NOMO-1 treated with dmso at 0.1 percent for 144 hours (cell line): ENCODE measurements around the gene HADHA.
"Not testable (repeated sequence)": the region's sequence is repeated elsewhere in the genome, so short reads cannot be mapped to it uniquely, and the experiment has no call there.

Experiments
- DNase-seq: peaks from one replicate; lab custom pipeline; 2025; ENCODE audit not compliant: unreplicated experiment; lab: John Stamatoyannopoulos, UW

Gene HADHA

DNA sequence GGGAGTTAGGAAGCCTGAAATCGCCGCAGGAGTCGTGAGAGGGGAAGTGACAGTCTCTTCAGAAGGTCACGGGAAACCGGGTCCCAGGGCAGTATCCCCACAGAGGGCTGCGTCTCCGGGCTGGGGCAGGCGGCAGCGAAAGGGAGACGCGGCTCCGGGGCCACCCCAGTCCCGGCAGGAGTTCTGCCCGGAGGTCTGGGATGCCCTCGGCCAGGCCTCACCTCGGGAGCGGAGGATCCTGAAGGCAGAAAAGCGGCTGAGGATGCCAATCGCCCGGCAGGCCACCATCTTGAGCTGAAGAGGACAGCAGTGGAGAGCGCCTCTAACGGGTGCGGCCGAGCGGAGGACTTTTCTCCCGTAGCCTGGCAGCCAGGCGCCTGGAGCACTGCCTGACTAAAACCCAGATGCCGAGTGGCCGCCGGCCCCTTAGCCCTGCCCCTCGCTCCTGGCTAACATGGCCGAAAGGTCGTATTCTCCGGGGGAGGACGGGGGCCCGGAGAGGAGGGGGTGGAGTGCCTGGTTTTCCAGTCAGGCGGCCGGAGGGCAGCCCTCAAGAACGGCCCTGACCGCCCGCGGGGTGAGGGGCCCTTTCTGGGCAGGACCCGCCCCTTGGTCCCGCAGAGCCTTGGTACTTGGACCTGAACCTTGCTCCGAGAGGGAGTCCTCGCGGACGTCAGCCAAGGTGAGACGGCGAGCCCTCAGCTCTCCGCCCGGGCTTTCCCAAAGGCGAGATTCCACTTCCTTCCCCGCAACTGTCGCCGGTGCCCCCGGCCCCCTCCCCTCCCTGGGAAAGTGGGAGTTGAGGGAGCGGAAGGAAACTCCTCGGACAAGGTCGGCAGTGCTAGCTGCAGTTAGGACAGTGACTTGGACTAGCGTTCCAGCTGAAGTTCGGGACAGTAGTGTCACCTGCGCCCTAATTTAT is at the start of gene HADHA, which contains the start of gene HADHB:
TSS of gene HADHA (minus strand) at position 324 of the 922 bp plus-strand sequence. CDS start at position 288, 36 bp downstream.
TSS of gene HADHB (plus strand) at position 631 of the 922 bp plus-strand sequence. CDS start 9,316 bp downstream, outside the sequence.
- peak; percentile 92 for DNase-seq

DNA sequence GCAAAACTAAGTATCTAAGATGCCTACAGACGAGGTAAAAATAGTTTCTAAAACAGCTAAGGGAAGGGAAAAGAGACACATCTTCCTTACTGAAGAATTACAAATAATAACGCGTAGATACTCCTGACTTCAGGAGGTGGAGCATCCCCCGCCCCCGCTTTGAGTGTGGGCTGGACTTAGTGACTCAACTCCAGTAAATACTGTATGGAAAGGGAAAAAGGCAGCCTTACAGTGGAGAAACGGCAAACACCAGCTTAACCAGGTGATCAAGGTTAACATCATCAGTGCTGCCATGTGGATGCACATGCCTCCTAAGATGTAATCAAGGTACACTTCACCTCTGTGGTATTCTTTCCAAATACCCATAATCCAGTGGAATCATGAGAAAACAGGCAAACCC is 48.2 kb upstream of the HADHA start:
- no peak for DNase-seq

DNA sequence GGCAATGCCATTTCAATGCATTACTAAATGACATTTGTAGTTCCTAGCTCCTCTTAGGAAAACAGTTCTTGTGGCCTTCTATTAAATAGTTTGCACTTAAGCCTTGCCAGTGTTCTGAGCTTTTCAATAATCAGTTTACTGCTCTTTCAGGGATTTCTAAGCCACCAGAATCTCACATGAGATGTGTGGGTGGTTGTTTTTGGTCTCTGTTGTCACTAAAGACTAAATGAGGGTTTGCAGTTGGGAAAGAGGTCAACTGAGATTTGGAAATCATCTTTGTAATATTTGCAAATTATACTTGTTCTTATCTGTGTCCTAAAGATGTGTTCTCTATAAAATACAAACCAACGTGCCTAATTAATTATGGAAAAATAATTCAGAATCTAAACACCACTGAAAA is 45.6 kb upstream of the HADHA start:
- no peak for DNase-seq

DNA sequence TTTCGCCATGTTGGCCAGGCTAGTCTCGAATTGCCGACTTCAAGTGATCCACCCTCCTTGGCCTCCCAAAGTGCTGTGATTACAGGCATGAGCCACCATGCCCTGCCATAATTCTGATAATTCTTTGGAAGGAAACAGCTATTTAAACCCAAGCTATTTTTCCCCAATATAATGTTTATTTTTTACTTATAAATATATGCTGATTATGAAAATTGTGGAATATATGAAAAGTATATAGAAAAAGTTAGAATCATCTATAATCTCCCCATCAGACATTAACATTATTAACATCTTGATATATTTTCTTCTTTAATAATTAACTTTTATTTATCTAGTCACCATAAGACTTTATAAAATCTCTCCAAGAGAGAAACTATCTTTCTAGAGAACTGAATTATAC is 41.5 kb upstream of the HADHA start:
- no peak for DNase-seq

DNA sequence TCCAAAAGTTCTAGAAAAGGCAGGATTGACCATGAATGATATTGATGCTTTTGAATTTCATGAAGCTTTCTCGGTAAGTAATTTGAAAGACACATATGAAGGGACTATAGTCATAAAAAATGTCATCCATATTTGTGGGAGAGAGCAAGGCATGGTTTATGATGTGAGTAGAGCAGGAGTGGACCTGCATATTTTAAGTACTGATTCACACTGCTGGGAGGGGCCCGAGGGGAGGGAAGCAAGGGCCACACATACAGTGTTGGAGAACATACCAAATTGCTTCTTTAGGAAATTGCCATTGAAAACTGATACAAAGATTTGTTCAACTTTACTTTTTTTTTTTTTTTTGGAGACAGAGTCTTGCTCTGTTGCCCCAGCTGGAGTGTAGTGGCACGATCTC is 39.7 kb upstream of the HADHA start:
- DNase-seq: no peak

GRCh38 chr2:26283606-26284005 is 39.2 kb upstream of the HADHA start:
- no peak for DNase-seq

- DNase-seq: no peak
These were observed 36.8 kb upstream of the HADHA start for GRCh38 chr2:26281226-26281625.

DNA sequence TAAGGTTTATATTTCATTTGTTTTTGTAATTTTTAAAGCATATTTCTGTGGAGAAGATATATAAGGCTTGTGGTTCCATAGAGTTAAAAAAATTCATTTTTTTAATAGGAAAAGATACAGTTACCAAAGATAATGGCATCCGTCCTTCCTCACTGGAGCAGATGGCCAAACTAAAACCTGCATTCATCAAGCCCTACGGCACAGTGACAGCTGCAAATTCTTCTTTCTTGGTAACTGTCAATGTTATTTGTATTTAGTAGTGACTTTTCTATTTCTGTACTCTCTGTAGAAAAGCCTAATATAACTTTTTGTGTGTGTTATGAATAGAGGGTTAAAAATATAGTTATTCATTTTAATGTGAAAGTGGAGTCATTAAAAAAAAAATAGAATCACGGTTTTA is 35.5 kb upstream of the HADHA start:
- no peak for DNase-seq

DNA sequence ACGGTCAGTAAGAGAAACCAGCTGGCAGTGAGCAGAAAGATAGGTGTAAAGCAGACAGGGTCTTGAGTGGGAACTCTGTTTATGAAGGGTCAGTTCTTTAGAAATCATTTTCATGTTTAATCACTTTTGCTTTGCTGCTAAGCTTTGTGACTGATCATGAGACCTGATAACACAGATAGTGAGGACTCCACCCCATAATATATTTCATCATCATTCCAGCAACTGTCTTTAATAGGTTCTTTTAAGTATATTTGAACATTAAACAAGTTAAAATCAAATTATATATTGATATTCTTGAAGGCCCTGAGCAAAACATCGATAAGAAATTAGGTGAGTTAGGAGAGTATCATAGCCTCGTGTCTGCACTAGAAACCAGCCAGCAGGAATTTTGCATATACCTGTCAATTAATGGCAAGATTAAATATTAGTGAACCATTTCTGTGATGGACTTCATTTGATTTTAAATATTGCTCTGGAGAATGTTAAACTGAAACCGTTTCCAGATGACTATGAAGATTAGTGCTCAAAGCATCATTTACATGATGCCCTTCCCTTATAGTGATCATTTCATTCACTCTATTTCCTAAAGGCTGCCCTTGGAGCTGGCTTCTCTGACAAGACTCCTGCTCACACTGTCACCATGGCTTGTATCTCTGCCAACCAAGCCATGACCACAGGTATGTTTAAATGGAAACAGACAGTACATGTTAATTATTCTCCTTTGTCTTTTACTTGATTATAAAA is 32.2 kb upstream of the HADHA start:
- DNase-seq: no peak

DNA sequence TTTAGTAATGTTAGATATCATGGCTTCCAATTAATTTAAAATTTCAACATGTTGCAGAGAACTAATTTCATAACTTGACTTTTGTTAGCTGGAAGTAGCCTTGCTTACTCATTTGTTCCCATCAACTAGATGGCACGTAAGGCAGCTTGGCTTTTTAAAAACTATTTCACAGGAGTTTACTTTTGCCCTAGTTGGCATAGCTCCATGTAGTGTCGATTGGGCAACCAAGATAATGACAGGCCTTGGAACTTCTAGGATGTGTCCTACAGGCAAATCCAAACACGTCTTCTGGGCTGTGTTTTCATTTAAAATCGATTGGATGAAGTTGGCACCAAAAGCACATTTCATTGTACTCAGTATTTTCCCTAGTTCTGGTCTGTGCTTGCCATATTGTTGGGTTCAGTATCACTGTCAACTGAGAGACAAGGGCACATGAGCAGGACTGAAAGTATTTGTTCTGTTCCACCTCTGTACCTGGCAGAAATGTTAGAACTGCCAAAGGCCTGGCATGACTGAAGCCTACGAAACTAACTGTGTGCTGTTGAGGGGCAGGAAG is 29.7 kb upstream of the HADHA start:
- no peak for DNase-seq

GRCh38 chr2:26273501-26273900 is 29.1 kb upstream of the HADHA start:
- DNase-seq: peak; percentile 2

DNA sequence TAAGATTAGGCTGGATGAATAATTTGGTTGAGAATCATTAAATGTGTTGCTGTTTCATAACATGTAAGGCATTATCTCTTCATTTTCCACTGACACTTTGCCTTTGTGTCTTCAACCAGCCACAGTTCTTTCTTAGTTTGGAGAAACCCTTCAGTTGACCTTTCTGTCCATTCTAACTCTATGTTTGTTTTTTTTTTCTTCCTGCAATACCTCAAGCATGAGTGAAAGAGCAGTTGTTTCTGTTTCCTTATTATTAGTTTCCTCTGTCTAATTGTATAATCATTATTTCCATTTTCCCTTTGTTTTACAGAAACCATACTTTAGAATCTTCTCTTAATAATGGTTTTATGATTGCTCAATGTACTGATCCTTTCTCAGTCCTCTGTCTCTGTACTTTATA is 25.9 kb upstream of the HADHA start:
- no peak for DNase-seq

DNA sequence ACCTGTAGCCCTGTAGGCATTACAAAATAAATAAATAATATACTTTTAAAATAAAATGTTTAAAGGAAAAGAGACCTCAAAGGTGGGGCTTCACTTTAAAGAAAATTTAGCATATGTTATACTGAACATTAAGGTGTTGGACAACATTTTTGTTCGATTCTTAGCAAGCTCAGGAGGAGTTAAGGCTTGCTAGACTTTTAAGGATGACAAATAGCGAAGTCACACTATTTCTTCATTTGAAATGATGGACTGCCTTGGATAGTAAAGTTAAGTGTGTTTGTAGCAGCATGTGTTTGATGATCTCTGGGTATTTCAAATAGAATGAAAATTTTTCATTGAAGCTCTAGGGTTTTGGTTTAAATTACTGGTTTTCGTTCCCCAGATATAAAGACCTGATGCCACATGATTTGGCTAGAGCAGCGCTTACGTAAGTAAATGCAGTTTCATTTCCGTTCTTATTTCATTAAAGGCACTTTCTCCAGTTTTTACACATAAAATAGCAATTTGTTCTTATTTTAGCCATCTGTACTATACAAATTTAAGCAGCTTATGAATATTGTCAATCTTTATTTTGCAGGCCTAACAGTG is 25.2 kb upstream of the HADHA start:
- DNase-seq: peak; percentile 61

DNA sequence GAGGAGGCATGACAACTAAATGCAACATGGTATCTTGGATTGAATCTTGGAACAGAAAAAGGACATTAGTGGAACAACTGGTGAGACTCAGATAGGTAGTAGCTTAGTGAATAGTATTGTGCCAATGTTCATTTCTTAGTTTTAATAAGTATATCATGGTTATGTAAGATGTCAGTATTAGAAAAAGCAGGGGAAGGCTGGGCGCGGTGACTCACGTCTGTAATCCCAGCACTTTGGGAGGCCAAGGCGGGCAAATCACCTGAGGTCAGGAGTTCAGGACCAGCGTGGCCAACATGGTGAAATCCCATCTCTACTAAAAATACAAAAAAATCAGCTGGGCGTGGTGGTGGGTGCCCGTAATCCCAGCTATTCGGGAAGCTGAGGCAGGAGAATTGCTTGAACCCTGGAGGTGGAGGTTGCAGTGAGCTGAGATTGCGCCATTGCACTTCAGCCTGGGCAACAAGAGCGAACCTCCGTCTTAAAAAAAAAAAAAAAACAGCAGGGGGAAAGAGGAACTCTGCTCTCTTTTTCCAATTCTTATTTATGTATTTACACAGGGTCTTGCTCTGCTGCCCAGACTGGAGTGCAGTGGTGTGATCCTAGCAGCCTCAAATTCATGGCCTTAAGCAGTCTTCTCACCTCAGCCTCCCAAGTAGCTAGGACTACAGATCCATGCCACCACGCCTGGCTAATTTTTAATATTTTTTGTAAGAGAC is 24.4 kb upstream of the HADHA start:
- peak; percentile 27 for DNase-seq

GRCh38 chr2:26268213-26268612 is 23.8 kb upstream of the HADHA start:
- DNase-seq: peak; percentile 5

GRCh38 chr2:26258836-26259235 is 14.4 kb upstream of the HADHA start:
- DNase-seq: not testable (repeated sequence)

DNA sequence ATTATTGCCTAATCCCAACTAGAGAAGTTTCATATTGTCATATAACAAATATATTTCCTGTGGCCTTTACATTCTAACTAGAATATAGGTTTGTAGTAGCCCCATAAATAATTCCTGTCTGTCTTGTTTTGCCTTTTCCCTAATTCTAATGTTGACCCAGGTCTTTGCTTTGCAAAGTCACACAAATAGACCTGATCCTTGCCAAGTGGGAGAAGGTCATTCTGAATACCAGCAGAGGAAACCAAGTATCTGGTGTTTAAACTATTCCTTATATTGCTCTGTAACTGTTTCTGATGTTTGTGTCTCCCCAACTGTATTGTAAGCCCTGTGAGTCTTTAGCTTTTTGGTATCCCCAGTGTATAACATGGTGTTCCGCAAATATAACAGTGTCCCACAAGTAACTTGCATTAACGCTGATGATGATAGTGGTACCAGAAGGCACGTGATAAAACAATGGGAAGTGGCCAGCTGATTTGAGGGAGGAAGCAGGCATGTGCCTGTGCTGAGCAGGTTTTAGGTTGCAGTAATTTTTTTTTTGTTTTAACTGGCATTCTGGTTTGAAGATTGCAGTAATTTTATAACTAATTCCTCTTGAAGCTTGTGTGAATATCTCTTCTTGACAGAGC is 11.4 kb upstream of the HADHA start:
- DNase-seq: no peak

GRCh38 chr2:26251893-26252292 is 7.5 kb upstream of the HADHA start:
- DNase-seq: no peak

DNA sequence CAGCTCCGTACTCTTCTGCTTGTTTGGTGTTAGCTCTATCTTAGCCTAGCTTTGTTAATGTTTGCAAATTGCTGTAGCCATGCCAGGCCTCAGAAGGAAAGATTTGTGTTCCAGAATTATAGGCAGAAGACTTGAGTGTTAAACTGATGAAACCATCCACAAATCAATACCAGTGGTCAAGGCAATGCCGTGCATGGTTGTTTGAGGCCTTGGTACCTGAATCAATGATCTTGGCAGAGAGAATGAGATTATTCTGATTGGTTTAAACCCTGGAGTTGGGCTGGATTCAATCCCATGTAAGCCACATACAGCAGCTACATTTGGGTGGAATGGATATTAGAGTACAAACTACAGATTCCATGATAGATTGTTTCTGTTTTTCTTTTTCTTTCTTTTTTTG is 5.2 kb upstream of the HADHA start:
- DNase-seq: no peak

DNA sequence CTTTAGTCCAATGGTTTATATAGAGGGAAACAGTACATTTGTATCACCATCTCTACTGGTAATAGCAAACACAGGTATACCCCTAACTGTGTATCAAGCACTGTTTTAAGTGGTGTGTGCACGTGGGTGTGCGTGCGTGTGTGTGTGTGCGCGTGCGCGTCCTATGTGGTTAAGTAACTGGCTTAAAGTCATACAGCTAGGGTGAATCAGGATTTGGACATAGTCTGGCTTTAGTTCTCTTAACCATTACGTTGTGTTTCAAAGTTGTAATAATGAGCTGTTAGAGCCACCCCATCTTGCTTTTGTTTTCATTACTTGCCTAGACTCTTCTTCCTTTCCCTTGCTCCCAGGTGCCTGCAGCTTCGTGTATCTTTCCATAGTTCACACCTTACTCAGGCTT is 2.4 kb upstream of the HADHA start:
- DNase-seq: peak; percentile 29
